WI38 (cell line): ENCODE measurements around the gene ITGAD.

Experiments used
- H3K4me3 ChIP-seq: 2 replicates; pipeline ENCODE4 v1.5.1; 2011; ENCODE audit warnings: low read depth, mild to moderate bottlenecking, control low read depth, low read length
- CTCF ChIP-seq: IDR thresholded peaks from 2 replicates; pipeline ENCODE4 v1.5.1; 2012; ENCODE audit warnings: low read depth, mild to moderate bottlenecking, control low read depth, low read length

Gene ITGAD

DNA sequence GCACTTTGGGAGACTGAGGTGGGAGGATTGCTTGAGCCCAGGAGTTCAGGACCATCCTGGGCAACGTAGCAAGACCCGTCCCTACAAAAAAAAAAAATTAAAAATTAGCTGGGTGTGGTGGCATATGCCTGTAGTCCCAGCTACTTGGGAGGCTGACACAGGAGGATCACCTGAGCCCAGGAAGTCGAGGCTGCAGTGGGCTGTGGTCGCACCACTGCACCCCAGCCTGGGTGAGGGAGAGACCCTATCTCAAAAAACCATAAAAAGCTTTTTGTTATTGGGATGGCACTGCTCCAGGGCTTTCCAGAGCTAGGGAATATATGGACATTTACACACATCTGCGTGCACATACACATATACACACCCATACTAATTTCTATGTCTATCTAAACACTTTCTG, 58.1 kb downstream of the ITGAD start:
- H3K4me3 ChIP-seq, result no peak overlapping the region
- no peak for TF ChIP-seq CTCF

DNA sequence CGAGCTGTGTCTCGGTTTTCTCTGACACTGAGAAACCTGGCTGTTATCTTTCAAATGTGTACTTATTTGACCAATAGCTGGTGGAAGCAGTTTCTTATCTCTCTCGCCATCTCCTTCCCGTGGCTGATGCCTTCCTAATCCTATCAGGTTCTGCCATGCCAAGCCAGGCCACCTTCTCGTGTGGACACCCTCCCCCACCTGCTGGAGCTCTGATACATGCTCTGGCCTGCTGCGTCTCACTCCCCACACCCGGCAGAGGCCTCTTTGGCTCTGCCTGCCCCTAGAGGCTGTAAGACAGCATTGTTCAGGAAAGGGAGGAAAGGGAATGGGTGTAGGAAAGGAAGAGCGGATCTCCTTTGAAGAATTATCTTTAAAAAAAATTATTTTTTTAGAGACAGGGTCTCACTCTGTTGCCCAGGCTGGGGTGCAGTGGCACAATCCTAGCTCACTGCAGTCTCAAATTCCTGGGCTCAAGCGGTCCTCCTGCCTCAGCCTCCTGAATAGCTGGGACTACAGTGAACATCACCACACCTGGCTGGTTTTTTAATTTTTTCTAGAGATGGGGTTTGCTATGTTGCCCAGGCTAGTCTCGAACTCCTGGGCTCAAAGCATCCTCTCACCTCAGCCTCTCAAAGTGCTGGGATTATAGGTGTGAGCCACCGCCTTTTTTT, 58.7 kb downstream of the ITGAD start:
- H3K4me3 ChIP-seq, result no peak overlapping the region
- TF ChIP-seq CTCF, result peak; percentile 74

- no peak for TF ChIP-seq CTCF
- no peak overlapping the region for H3K4me3 ChIP-seq
Measured at GRCh38 chr16:31452631-31453106, 59.5 kb downstream of the ITGAD start.

DNA sequence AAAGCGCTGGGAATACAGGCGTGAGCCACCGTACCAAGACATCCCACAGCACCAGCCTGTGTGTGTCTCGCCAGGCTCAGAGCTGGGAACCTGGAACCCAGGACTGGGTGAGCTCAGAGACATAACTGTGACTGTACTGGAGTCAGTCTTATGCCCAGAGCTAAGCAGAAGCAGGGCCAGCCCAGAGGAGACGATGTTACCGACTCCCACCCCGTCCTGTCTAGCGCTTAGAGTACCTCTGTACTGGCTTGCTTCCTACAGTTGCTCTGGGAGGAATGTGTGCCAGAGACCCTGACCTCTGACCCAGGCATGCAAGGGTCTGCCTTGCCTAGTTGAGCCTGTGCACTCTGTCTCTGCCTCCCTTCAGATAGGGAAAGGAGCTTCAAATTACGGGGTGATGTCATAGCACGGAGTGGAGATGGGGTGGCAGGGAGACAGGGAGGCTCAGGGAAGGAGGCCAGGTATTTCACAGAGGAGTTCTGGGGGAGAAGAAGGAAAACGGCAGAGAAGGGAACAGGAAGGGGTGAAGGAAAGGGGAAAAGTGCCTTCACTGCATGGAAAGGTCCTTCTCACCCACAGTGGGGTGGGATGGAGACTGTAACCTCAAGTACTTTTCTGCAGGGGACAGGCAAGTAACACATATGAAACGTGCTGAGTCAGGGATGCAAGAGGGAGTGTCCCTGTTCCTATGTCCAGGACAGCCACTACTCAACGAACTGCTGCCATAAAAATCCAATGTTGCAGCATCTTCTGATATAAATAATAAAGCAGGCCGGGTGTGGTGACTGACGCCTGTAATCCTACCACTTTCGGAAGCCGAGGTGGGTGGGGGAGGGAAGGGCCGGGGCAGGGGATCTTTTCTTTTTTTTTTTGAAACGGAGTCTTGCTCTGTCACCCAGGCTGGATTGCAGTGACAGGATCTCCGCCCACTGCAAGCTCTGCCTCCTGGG, 60.4 kb downstream of the ITGAD start:
- H3K4me3 ChIP-seq, result no peak overlapping the region
- no peak for TF ChIP-seq CTCF

GRCh38 chr16:31455601-31456314, 62.6 kb downstream of the ITGAD start:
- TF ChIP-seq CTCF, result no peak
- no peak overlapping the region for H3K4me3 ChIP-seq

DNA sequence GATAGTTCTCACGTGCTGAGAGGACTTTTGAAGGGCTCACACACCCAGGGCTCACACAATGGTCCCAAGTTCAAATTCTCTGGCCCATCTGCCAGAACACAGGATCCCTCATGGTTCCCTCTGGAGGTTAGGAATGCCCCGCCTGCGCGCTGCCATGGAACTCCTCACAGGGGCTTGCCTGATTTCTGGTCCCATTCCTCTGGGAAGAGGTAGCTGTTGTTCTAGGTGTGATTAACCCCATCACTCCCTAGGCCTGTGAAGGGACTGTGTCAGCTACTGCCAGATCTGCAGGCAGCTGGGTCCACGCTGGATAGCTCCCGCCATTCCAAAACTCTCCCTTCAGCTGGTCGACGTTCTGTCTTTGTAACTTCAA, 63.8 kb downstream of the ITGAD start:
- no peak for TF ChIP-seq CTCF
- H3K4me3 ChIP-seq, result 0 out of 2 replicates have a peak overlapping the region, but pooled peaks have one; percentile 88
